CD1c-positive myeloid dendritic cell (primary cell): ENCODE results near the gene CCNQ.

ENCODE experiments used
- DNase-seq: peaks from one replicate; pipeline ENCODE4 v3.0.0-alpha.2; 2016; ENCODE audit errors: extremely low spot score

Gene CCNQ

GRCh38 chrX:153637121-153638040 is 38.4 kb upstream of the CCNQ start:
- no peak for DNase-seq

DNA sequence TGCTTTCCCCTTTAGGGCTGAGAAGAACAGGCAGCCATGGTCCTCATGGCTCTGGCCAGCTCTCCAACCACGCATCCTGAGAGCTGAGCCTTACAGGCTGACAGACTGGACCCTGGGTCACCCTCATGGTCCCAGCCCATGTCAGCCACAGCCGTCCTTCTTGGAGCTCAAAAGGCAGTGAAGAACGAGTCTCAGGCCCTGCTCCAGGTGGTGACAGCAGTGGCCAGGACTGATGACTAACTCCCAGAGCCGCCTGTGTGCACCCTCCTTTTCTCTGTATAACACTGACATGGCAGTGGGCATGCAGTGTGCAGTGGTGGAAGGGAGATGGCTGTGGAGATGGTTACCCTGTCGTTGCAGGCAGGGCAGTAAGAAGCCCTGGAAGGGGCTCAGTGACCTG is 37.8 kb upstream of the CCNQ start:
- DNase-seq, result no peak

DNA sequence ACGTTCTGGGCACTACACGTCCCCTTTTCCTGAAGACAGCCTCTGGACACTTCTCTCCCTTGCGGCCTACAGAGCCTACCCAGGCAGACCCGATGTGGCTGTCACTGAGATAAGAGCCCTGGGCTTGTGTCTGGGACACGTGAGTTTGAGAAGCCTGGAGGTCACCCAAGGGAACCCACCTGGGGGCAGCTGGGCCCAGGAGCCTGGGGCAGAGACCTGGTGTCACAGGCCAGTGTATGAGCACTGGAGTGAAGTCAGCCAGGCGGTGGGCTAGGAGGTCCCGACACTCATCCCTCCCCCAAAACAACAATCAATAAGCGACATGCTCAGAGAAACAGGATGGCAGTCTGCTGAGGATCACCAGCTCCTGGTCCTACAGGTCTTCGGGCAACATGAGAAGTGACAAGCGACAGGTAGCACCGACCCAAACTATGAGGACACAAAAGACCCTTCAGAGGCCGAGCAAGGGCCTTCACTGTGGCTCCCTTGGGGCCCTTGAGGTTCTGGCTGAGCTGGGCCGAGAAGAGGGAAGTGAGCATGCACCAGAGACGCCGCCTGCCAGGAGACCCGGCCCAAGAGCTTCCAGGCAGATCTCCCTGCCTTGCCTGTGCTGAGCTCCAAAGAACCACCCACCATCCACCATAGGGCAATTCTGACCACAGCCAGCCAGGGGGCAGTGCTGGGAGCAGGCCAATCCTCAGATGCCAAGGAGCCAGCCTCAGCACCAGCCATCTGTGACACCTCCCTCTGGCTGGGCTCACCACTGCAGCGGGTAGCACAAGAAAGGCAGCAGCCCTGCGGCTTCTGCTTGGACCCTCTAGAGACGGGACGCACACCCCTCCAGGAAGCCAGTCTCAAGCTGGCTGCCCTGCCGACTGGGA is 37.1 kb upstream of the CCNQ start:
- DNase-seq, result peak; percentile 47

DNA sequence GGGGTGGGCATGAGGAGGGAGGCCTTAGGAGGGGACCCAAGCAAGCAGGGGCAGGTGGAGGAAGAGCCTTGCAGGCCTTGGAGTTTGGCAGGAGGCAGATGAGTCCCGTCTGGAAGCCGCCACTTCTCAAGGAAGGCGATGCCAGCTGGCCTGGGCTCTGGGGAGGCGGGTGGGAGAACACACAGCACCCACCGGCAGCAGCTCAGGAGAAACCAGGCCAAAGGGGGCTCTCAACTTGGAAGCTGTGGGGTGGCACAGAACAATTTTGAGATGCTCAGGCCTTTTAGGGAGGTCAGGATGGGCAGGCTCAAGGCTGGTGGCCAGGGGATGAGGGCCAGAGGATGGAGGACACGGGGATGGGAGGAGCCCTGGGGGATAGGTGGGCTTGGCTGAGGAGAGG is 36.4 kb upstream of the CCNQ start:
- no peak for DNase-seq

DNA sequence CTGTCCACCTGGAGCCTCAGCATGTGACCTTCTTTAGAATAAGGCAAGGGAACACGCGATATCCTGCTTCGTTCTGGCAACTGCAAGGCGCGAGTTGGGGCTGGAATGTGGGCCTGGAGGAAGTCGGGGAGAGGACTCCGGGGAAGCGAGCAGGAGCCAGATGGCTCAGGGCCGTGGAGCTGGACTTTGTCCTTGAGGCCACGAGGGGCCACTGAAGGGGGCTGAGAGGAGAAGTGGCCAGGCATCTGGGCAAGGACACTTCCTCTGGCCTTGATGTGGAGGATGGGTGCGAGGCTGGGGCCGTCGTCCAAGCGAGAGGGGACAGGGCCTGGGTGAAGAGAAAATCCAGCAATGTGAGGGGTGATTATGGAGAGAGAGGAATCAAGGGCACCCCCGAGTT is 35.9 kb upstream of the CCNQ start:
- DNase-seq, result no peak

- no peak for DNase-seq
These were observed 35.3 kb upstream of the CCNQ start for GRCh38 chrX:153634236-153634635.

GRCh38 chrX:153633607-153634180 is 34.8 kb upstream of the CCNQ start:
- DNase-seq, result no peak

- DNase-seq, result no peak
These were observed 34.1 kb upstream of the CCNQ start for GRCh38 chrX:153633048-153633447.

GRCh38 chrX:153632595-153632946 is 33.6 kb upstream of the CCNQ start:
- DNase-seq, result no peak

- no peak for DNase-seq
These were observed 33.1 kb upstream of the CCNQ start for GRCh38 chrX:153631907-153632594.

GRCh38 chrX:153631346-153631745 is 32.4 kb upstream of the CCNQ start:
- no peak for DNase-seq

DNA sequence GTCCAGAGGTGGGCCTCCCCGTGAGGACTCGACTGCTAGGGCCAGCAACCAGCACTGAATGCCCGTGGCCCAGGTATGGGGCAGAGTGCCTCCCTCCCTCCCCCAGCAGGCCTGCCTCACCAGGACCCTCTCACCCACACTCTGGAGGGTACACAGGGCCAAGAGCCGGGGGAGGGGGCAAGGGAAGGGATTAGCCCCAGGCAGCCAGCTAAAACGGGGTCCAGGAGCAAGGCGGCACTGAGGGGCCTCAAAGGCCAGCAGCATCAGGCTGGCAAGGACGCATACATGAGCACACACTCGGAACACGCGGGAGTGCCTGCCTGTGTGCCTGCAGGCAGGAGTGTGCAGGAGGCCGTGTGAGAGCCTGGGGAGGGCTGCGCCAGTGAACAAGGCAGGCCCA is 29.7 kb upstream of the CCNQ start:
- DNase-seq, result no peak

- DNase-seq, result no peak
These were observed 29.2 kb upstream of the CCNQ start for GRCh38 chrX:153628129-153628528.

DNA sequence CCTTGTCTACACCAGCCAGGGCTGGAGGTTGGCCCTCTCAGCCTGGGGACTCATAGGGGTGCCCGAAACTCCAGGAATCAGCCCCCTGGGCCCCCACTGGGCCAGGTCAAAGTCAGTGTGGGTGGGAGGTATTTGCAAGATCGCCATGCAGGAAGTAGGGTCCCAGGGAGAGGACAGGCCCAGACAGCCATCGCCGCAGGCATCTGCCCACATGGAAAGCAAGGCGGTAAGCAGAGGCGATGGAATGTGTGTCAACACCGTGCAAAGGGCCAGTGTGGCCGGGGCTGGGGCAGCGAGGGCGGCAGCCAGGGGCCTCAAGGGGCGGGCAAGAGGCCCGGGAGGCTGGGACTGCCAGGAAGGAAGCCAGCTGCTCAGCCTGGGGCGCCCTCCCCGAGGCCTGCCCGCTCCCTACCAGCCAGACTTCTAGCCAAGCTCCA is 28.8 kb upstream of the CCNQ start:
- DNase-seq, result no peak

GRCh38 chrX:153626863-153627674 is 28.1 kb upstream of the CCNQ start:
- no peak for DNase-seq

DNA sequence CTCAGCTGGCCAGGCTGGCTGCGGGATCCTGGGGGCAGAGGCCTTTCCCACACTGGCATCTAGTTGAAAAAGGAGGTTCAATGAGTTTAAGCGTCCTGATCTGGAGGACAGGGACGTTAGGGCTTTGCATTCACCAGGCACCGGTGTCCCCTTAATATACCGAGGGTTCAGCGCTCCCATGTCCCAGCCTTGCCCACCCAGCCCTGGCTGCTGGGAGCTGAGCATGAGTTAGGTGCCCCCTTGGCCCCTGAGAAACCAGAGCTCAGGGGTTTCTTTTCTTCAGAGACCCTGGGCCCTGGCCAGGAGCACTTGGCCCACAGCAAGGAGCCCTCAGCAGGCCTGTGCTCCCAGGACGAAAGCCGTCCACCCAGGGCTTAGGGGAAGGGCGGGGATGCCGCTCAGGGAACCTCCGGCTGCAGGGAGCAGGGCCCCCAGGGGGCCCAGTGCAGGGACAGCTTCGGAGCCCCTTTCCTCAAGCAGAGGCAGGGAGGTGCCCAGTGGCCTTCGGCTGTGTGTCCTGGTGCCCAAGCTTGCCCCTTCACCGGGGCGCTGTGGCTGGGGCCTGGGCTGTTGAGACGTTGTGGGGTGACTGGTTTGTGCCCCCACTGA is 27.2 kb upstream of the CCNQ start:
- no peak for DNase-seq

DNA sequence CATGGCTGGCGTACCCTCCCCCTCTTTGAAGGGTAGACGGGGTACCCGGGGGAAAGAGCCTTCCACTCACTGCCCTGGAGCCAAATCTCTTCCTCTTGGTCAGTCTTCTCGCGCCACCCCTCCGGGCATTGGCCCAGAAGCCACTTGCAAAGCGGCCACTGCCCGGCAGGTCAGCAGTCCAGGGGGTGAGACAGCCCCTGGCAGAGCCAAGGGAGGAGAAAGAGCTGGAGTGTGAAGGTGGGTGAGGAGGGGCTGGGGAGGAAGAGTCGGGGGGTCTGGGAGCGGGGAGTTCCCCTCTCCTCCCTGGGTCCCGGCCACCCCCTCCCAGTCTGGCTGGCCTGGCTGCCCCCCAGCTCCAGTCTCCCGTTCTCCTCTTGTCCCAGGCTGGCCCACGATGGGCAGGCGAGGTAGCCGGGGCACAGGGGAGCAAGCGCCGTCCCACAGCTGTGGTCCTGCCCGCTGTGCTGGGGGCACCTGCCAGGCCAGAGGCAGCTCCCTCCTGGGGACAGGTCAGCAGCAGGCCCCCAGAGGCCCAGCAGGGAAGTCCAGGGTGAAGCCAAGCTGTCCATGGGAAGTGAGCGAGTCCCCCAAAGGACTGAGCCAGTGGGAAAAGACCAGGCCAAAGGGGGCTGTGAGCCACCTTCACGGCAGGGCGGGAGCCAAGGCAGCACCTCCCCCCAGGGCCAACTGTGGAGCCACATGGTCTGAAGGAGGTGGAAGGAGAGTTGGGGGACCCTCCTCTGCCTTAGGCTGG is 26.5 kb upstream of the CCNQ start:
- no peak for DNase-seq

GRCh38 chrX:153624196-153625091 is 25.5 kb upstream of the CCNQ start:
- DNase-seq, result no peak
